GM21619 (cell line): ENCODE measurements around the gene GCN1.

ENCODE experiments used
- ATAC-seq: cut with Tn5 transposase; IDR thresholded peaks from one replicate; pipeline ENCODE4 v1.9.1; 2021; ENCODE audit not compliant: unreplicated experiment

GCN1 gene

GRCh38 chr12:120099738-120100137 is 94.8 kb downstream of the GCN1 start:
- ATAC-seq = no peak

GRCh38 chr12:120098756-120099470 is 95.6 kb downstream of the GCN1 start:
- no peak for ATAC-seq

GRCh38 chr12:120096671-120097202 is 97.8 kb downstream of the GCN1 start:
- no peak for ATAC-seq

- no peak for ATAC-seq
These were observed 98.8 kb downstream of the GCN1 start for GRCh38 chr12:120095736-120096135.

- ATAC-seq = no peak
These were observed 99.2 kb downstream of the GCN1 start for GRCh38 chr12:120095331-120095730.

GRCh38 chr12:120094485-120094884 is 100.0 kb downstream of the GCN1 start:
- no peak for ATAC-seq

GRCh38 chr12:120093592-120094355 is 100.7 kb downstream of the GCN1 start:
- no peak for ATAC-seq

- no peak for ATAC-seq
These were observed 101.3 kb downstream of the GCN1 start for GRCh38 chr12:120093336-120093591.

GRCh38 chr12:120092551-120093335 is 101.8 kb downstream of the GCN1 start:
- ATAC-seq = no peak

- ATAC-seq = no peak
These were observed 103.0 kb downstream of the GCN1 start for GRCh38 chr12:120091371-120092090.

GRCh38 chr12:120090626-120091295 is 103.8 kb downstream of the GCN1 start:
- no peak for ATAC-seq

- ATAC-seq = no peak
These were observed 104.3 kb downstream of the GCN1 start for GRCh38 chr12:120090206-120090605.

GRCh38 chr12:120089796-120090195 is 104.7 kb downstream of the GCN1 start:
- no peak for ATAC-seq

- ATAC-seq = no peak
These were observed 105.4 kb downstream of the GCN1 start for GRCh38 chr12:120089105-120089504.

GRCh38 chr12:120086801-120087621 is 107.5 kb downstream of the GCN1 start:
- peak; percentile 98 for ATAC-seq

- no peak for ATAC-seq
These were observed 108.4 kb downstream of the GCN1 start for GRCh38 chr12:120085920-120086645.

- ATAC-seq = no peak
These were observed 112.9 kb downstream of the GCN1 start for GRCh38 chr12:120081641-120082040.

- no peak for ATAC-seq
These were observed 114.8 kb downstream of the GCN1 start for GRCh38 chr12:120079411-120080400.
